HG03095 (cell line): ENCODE results near the gene TARP.
"Not testable (repeated sequence)": the region's sequence is repeated elsewhere in the genome, so short reads cannot be mapped to it uniquely, and the experiment has no call there.

ENCODE experiments used
- ATAC-seq: cut with Tn5 transposase; IDR thresholded peaks from one replicate; pipeline ENCODE4 v1.9.1; 2021; ENCODE audit warnings: moderate library complexity; ENCODE audit not compliant: unreplicated experiment

TARP gene

GRCh38 chr7:38299275-38299931 lies 26.0 kb upstream of the TARP start:
- no peak for ATAC-seq

- peak; percentile 65 for ATAC-seq
Measured at GRCh38 chr7:38296059-38296857, 22.8 kb upstream of the TARP start.

GRCh38 chr7:38294926-38295325 lies 21.5 kb upstream of the TARP start:
- no peak for ATAC-seq

GRCh38 chr7:38292442-38292841 lies 19.0 kb upstream of the TARP start:
- no peak for ATAC-seq

- ATAC-seq = no peak
Measured at GRCh38 chr7:38291650-38292049, 18.2 kb upstream of the TARP start.

GRCh38 chr7:38291117-38291647 lies 17.7 kb upstream of the TARP start:
- no peak for ATAC-seq

- no peak for ATAC-seq
Measured at GRCh38 chr7:38284553-38284952, 11.1 kb upstream of the TARP start.

GRCh38 chr7:38283809-38284208 lies 10.4 kb upstream of the TARP start:
- no peak for ATAC-seq

GRCh38 chr7:38283107-38283506 lies 9.7 kb upstream of the TARP start:
- ATAC-seq = no peak

- ATAC-seq = no peak
Measured at GRCh38 chr7:38282081-38282480, 8.6 kb upstream of the TARP start.

GRCh38 chr7:38281266-38281665 lies 7.8 kb upstream of the TARP start:
- ATAC-seq = no peak

GRCh38 chr7:38280707-38281106 lies 7.3 kb upstream of the TARP start:
- no peak for ATAC-seq

GRCh38 chr7:38280000-38280399 lies 6.6 kb upstream of the TARP start:
- ATAC-seq = no peak

- no peak for ATAC-seq
Measured at GRCh38 chr7:38276096-38276877, 2.9 kb upstream of the TARP start.

GRCh38 chr7:38274927-38275620 lies 1.6 kb upstream of the TARP start:
- ATAC-seq = no peak

GRCh38 chr7:38274486-38274885 lies 1.1 kb upstream of the TARP start:
- ATAC-seq = no peak

- not testable (repeated sequence) for ATAC-seq
Measured at GRCh38 chr7:38270405-38270804, 3.0 kb downstream of the TARP start.

GRCh38 chr7:38269704-38270346 lies 3.6 kb downstream of the TARP start:
- not testable (repeated sequence) for ATAC-seq

- not testable (repeated sequence) for ATAC-seq
Measured at GRCh38 chr7:38265958-38266357, 7.5 kb downstream of the TARP start.

- not testable (repeated sequence) for ATAC-seq
Measured at GRCh38 chr7:38264602-38265001, 8.8 kb downstream of the TARP start.
